Transverse colon (tissue), 4 donors: Measurements from ENCODE around the gene PTPRJ.

Experiments used
- POLR2AphosphoS5 ChIP-seq, 3 donors: sonication (generic); formaldehyde crosslinking; IDR thresholded peaks; one replicate each; pipeline ENCODE4 v1.6.1; 2016; ENCODE audit warnings: antibody characterized with exemption in 3 of 3
- TF ChIP-seq, protein P1 (sequence below), 5 experiments: fragments of 200-600 bp in 3 of 5; fragments of 450-650 bp in 2 of 5; sonication (generic) in 3 of 5; IDR thresholded peaks; 1 replicate in 2 of 5; 2 replicates in 3 of 5; pipeline ENCODE4 v1.5.1; 2016 to 2017; ENCODE audit warnings: antibody characterized with exemption in 5 of 5, inconsistent platforms in 3 of 5, mild to moderate bottlenecking in 2 of 5, moderate library complexity in 1 of 5

- TF ChIP-seq POLR2AphosphoS5 (IDR thresholded peaks at IDR 0.05): no peak
- TF ChIP-seq, protein P1, sequence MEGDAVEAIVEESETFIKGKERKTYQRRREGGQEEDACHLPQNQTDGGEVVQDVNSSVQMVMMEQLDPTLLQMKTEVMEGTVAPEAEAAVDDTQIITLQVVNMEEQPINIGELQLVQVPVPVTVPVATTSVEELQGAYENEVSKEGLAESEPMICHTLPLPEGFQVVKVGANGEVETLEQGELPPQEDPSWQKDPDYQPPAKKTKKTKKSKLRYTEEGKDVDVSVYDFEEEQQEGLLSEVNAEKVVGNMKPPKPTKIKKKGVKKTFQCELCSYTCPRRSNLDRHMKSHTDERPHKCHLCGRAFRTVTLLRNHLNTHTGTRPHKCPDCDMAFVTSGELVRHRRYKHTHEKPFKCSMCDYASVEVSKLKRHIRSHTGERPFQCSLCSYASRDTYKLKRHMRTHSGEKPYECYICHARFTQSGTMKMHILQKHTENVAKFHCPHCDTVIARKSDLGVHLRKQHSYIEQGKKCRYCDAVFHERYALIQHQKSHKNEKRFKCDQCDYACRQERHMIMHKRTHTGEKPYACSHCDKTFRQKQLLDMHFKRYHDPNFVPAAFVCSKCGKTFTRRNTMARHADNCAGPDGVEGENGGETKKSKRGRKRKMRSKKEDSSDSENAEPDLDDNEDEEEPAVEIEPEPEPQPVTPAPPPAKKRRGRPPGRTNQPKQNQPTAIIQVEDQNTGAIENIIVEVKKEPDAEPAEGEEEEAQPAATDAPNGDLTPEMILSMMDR (IDR thresholded peaks at IDR 0.05): no peak
These were observed 202.6 kb downstream of the PTPRJ start for GRCh38 chr11:48182860-48183526.
